GM13976 (cell line): ENCODE measurements around the gene SLC8B1.

Source experiments
- DNase-seq: peaks from one replicate; pipeline ENCODE4 v3.0.0; 2012; ENCODE audit warnings: low spot score
- in situ Hi-C: fragments of 300-500 bp; cut with MboI; formaldehyde crosslinking; loops from one replicate; pipeline ENCODE4 v1.12.0; 2022; ENCODE audit warnings: low sequenced_read_pairs, mixed read lengths, inconsistent platforms; ENCODE audit not compliant: unreplicated experiment
- TF ChIP-seq, protein P1 (sequence below): IDR thresholded peaks from 2 replicates; pipeline ENCODE4 v1.5.1; 2012; ENCODE audit warnings: borderline replicate concordance, mild to moderate bottlenecking; ENCODE audit not compliant: insufficient read depth; ENCODE audit errors: extremely low read depth, missing control alignments, control extremely low read depth

The SLC8B1 gene

DNA sequence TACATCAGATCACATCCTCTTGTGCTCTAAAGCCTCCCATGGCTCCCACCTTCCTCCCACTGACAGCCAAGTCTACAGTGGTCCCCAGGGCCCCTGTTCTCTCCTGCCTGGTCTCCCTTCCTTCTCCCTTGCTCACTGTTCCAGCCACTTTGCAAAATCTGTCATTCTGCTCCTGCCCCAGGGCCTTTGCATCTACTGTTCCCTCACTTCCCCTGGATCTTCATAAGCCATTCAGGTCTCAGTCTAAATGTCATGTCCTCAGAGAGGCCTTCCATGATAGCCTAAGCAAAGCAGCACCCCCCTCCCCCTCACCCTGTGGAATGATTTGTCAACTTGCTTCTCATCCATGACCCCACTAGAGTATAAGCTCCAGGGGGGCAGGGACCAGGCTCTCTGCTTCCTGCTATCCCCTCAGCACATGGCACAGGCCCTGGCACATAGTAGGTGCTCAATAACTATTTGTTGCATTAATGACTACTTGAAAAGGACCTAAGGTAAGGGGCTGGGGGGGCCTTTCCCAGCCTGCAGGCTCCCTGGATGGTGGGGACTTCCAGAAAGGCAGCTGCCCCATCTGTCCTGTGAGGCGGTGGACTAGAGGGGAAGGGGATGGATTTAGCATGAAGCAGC is 5.0 kb downstream of the SLC8B1 start:
- TF ChIP-seq, protein P1, sequence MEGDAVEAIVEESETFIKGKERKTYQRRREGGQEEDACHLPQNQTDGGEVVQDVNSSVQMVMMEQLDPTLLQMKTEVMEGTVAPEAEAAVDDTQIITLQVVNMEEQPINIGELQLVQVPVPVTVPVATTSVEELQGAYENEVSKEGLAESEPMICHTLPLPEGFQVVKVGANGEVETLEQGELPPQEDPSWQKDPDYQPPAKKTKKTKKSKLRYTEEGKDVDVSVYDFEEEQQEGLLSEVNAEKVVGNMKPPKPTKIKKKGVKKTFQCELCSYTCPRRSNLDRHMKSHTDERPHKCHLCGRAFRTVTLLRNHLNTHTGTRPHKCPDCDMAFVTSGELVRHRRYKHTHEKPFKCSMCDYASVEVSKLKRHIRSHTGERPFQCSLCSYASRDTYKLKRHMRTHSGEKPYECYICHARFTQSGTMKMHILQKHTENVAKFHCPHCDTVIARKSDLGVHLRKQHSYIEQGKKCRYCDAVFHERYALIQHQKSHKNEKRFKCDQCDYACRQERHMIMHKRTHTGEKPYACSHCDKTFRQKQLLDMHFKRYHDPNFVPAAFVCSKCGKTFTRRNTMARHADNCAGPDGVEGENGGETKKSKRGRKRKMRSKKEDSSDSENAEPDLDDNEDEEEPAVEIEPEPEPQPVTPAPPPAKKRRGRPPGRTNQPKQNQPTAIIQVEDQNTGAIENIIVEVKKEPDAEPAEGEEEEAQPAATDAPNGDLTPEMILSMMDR, result no peak
- in situ Hi-C loops, result no loop called here

GRCh38 chr12:113329022-113329790 is 5.7 kb downstream of the SLC8B1 start:
- TF ChIP-seq, protein P1, result no peak
- in situ Hi-C loops, result no loop called here
- no peak for DNase-seq

More for the DNA sequence above, 5.0 kb downstream of the SLC8B1 start:
- DNase-seq, result no peak

GRCh38 chr12:113328368-113328889 is 6.5 kb downstream of the SLC8B1 start:
- in situ Hi-C loops, result no loop called here
- no peak for DNase-seq

GRCh38 chr12:113326775-113327395 is 8.0 kb downstream of the SLC8B1 start:
- DNase-seq, result no peak
- in situ Hi-C loops, result no loop called here
- TF ChIP-seq, protein P1, result no peak

More at GRCh38 chr12:113328368-113328889, 6.5 kb downstream of the SLC8B1 start:
- TF ChIP-seq, protein P1, result no peak

DNA sequence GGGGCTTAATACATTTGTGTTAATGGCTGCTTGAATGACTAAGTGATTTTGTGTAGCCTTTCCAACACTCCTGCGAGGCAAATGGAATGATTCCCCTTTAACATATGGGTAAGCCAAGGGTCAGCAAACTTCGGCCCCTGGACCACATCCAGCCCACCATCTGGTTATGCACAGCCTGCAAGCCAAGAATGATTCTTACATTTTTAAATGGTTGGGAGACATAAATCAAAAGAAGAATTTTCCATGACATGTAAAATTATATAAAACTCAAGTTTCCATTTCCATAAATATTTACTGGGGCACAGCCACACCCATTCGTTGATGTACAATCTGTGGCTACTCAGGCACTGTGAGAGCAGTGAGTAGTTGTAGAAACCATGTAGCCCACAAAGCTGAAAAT is 9.0 kb downstream of the SLC8B1 start:
- in situ Hi-C loops, result no loop called here
- DNase-seq, result no peak
- TF ChIP-seq, protein P1, result no peak

- DNase-seq, result no peak
- TF ChIP-seq, protein P1, result no peak
- in situ Hi-C loops, result no loop called here
Observed at GRCh38 chr12:113322343-113322742, 12.6 kb downstream of the SLC8B1 start.
